ENCODE measurements around the gene ARFGEF2. TPM values are rescaled to one million over a fixed set of nuclear protein-coding genes. Genes with fewer than 3 reads are reported as not detected.
A peak's percentile ranks its signal among the peaks of the same experiment; 100 is the strongest.
"Not testable (repeated sequence)": the region's sequence is repeated elsewhere in the genome, so short reads cannot be mapped to it uniquely, and the experiment has no call there.

ARFGEF2 gene
- total RNA-seq (2014; rRNA removed; shearing (Covaris generic)) = 21.9 and 32.9 TPM in 2 replicates

DNA sequence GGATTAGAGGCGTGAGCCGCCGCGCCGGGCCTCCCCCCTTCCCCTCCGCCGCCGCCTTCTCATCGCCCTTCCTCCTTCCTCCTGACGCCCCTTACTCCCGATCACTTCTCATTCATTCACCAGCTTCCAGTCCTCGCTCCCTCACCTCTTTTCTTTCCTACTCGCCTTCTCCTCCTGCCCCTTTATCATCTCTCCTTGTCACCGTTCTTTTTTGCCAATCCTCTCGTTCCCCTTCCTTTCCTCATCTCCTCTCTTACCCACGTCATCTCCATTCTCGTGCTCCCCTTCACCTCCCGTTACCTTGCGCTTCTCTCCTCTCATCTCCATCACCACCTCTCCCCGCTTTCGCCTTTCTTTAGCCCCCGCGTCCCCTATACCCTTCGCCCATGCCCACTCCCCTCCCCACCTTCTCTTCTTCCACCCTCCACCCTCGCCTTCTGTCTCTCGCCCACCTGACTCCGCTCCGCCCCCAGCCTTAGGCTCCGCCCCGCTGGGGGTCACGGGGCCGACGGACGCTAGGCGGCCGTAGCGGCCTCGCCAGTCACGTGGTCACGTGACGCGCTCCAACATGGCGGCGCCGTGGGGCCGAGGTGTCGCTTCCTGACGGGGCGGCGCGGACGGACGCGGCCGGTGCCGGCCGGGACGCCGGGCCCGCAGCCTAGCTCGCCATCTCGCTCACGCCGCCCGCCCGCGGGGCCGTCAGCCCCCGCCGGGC is at the start of gene ARFGEF2:
ARFGEF2 (plus strand) TSS at position 544 of the 715 bp plus-strand sequence. CDS start 179 bp downstream, outside the sequence.
- no peaks in the 10 kb centered on the region; the same call in 1 of the 2 replicates for H3K9me3 ChIP-seq (replicated peaks)
- peak; percentile 73 to 86 for DNase-seq (ENCODE audit: low read depth in 1 of 2, low spot score in 2 of 2)
- H3K4me3 ChIP-seq = peak within 1 kb of the TSS; percentile 96
- H3K4me1 ChIP-seq (replicated peaks) = peaks cover 10% of the 10 kb centered on the region
- H3K36me3 ChIP-seq = peaks cover 7% of the 10 kb centered on the region
- no peaks in the 10 kb centered on the region for H3K27me3 ChIP-seq (replicated peaks)
- peak within 1 kb of the TSS; percentile 86 for H3K27ac ChIP-seq

DNA sequence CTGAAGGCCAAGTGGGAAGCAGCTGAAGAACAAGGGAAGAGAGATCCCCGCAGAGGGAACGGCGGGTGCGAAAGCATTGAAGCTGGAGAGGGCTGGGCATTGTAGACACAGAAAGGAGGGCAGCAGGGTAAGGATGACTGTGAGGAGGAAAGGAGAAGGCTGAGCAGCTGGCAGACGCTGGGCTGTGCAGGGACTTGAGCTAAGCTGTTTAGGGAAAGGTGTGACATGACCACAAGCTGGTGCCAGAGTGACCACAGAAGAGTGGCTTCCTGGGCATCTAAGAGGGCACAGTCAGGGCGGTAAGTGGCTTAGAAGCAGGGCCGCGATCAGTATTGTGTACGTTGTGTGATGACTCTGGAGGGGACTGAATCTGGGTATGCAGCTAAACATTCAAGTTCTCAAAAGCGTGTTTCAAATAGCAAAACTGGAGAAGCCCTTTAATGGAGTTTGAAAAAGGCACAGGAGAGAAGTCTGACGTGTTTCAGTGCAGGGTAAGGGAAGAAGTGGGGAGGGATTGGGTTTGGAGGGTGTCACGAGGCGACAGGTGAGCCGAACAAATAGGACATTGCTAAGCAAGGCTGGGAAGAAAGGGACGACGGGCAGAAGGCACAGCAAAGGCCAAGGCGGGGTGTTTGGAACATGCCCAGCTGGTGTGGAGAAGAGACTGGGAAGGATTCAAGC is 46.1 kb upstream of the ARFGEF2 start:
- H3K27ac ChIP-seq = no peak overlapping the region
- peaks cover 9% of the 10 kb centered on the region for H3K4me1 ChIP-seq (replicated peaks)
- H3K27me3 ChIP-seq (replicated peaks) = no peaks in the 10 kb centered on the region
- no peak overlapping the region for H3K4me3 ChIP-seq
- no peaks in the 10 kb centered on the region for H3K36me3 ChIP-seq
- DNase-seq (ENCODE audit: low read depth in 1 of 2, low spot score in 2 of 2) = no peak
- H3K9me3 ChIP-seq (replicated peaks) = no peaks in the 10 kb centered on the region

DNA sequence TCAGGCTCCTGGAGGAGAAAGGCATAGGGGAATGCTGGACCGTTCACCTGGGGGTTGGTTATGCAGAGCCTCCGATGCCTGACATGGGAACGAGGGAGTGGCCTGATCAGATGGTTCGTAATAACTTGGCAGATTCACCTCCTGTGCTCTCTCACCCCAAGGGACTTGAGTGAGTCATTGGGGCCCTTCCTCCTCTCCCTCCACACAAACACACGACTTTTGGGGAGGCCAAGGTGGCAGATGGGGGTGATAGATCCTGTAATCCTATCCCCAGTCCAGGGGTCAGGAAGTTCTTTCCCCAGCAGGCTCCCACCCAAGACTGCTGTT is 45.6 kb upstream of the ARFGEF2 start:
- Histone ChIP-seq H3K27ac (no peak overlapping the region), H3K36me3 (no peaks in the 10 kb centered on the region), H3K4me1 (replicated peaks) (peaks cover 11% of the 10 kb centered on the region), H3K9me3 (replicated peaks) (no peaks in the 10 kb centered on the region), H3K4me3 (no peak overlapping the region), H3K27me3 (replicated peaks) (no peaks in the 10 kb centered on the region)
- DNase-seq (ENCODE audit: low read depth in 1 of 2, low spot score in 2 of 2) = no peak

DNA sequence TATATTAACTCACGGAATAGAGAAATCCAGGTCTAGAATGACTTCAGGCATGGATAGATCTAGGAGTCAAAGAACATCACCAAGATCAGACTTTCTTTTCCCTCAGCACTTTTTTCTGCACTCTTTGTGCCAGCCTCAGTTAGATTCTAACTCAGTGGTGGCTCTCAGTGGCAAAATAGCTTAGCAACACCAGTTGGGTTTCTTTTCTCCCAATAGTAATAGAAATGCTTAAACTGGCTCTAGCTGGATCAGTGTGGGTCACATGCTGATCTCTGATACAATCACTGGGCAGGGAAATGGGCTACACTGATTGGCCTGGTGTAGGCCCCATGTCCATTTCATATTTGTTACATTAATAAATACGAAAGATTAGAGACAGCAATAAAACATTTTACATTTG is 44.2 kb upstream of the ARFGEF2 start:
- Histone ChIP-seq H3K27ac (no peak overlapping the region), H3K36me3 (no peaks in the 10 kb centered on the region)

DNA sequence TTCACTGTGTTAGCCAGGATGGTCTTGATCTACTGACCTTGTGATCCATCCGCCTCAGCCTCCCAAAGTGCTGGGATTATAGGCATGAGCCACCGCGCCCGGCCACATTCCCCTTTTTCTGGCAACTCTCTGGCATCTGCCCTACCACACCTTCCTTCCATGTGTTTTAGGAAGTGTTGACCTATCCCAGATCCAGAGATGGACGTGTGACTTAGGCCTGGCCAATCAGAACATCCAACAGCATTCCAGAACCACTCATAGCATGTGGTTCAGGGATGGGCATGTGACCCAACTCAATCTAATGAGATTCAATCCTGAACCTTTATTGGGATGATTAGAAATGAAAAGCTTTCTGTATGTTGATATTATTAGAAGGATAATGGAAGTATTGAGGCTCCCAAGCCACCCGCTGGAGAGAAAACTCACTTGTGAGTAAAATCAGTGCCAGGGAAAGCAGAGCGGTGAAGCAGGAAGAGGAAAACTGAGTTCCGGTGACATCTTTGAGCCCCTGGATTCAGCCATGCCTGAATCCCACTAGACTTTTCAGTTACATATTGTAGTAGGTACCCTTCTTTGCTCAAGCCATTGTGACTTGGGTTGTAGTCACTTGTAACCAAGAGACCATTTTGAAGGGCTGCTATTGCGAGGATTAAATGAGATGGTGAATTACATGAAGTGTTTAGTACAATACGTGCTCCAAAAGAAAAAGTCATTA is 42.8 kb upstream of the ARFGEF2 start:
- H3K4me1 ChIP-seq (replicated peaks) = peaks cover 11% of the 10 kb centered on the region
- no peaks in the 10 kb centered on the region for H3K9me3 ChIP-seq (replicated peaks)
- H3K27ac ChIP-seq = no peak overlapping the region
- H3K36me3 ChIP-seq = no peaks in the 10 kb centered on the region
- H3K27me3 ChIP-seq (replicated peaks) = no peaks in the 10 kb centered on the region
- H3K4me3 ChIP-seq = no peak overlapping the region
- DNase-seq (ENCODE audit: low read depth in 1 of 2, low spot score in 2 of 2) = no peak

More for the DNA sequence above, 44.2 kb upstream of the ARFGEF2 start:
- DNase-seq (ENCODE audit: low read depth in 1 of 2, low spot score in 2 of 2) = no peak
- Histone ChIP-seq H3K27me3 (replicated peaks) (no peaks in the 10 kb centered on the region), H3K9me3 (replicated peaks) (no peaks in the 10 kb centered on the region), H3K4me1 (replicated peaks) (peaks cover 11% of the 10 kb centered on the region), H3K4me3 (no peak overlapping the region)

DNA sequence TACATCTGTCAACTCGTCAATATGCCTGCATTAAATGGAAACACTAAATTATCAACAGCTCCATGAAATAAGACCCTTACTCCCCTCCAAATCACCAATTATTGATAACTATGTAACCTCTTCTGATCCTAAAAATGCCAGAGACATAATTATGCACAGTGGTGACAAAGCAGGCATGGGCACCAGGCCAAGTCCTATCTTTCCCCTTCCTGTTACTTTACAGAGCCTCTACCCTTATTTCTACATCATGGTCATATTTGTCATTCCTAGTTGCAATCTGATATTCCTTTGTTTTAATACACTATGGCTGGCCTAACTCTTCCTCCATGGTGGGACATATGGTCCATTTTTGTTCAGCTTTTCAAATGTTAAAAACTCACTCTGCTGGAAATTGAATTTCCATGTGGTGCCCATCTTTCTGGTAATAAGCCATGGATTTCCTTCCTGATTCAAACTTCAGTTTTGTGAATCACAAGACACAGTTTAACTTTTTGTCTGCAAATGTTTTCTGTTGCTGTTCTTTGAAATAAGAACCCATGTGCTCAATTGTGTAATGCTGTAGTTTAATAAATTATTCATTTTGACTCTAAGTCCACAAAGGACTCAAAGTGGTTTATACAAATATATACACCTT is 41.8 kb upstream of the ARFGEF2 start:
- H3K4me3 ChIP-seq = no peak overlapping the region
- DNase-seq (ENCODE audit: low read depth in 1 of 2, low spot score in 2 of 2) = no peak
- no peaks in the 10 kb centered on the region for H3K9me3 ChIP-seq (replicated peaks)
- no peak overlapping the region for H3K27ac ChIP-seq
- H3K4me1 ChIP-seq (replicated peaks) = peaks cover 11% of the 10 kb centered on the region
- no peaks in the 10 kb centered on the region for H3K27me3 ChIP-seq (replicated peaks)
- no peaks in the 10 kb centered on the region for H3K36me3 ChIP-seq

DNA sequence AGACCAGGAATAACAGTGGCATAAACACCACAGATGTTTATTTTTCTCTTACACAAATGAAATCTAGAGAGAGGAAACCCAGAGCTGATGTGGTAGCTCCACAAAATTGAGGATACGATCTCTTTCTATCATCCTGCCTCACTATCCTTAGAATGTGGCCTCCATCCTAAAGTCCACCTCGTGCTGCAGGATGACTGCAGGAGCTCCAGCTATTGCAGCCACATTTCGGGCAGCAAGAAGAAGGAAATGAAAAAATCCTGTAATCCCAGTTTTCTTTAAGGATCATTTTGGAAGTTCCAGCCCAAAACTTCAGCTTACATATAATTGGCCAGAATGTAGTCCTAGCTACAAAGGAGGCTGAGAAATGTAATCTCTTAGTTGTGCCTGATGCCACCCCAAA is 41.2 kb upstream of the ARFGEF2 start:
- Histone ChIP-seq H3K36me3 (no peaks in the 10 kb centered on the region), H3K27me3 (replicated peaks) (no peaks in the 10 kb centered on the region), H3K9me3 (replicated peaks) (no peaks in the 10 kb centered on the region), H3K4me1 (replicated peaks) (peaks cover 11% of the 10 kb centered on the region), H3K4me3 (no peak overlapping the region), H3K27ac (no peak overlapping the region)
- no peak for DNase-seq (ENCODE audit: low read depth in 1 of 2, low spot score in 2 of 2)

DNA sequence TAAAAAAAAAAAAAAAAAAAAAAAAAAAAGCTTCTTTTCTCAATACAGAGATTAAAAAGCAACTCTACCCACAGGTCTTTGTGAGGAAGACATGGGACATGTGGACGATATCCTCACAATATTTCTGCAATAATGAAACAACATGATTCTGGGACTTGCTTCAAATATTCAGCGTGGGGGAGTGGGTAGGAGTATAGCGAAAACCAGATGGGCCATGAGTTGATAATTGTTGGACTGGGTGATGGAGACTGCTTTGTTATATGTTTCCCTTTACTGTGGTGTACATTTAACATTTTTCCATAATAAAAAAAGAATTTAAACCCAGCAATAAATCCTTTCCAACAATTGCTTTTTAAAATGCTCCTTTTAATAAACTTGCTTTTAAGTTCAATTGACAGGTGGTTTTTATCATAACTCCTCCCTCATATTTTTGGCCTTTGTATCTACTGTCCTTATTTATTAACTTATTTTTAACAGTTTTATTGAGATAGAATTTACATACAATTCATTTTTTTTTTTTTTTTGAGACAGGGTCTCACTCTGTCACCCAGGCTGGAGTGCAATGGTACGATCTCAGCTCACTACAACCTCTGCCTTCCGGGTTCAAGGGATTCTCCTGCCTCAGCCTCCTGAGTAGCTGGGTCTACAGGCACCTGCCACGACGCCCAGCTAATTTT is 40.4 kb upstream of the ARFGEF2 start:
- H3K4me3 ChIP-seq = no peak overlapping the region
- H3K9me3 ChIP-seq (replicated peaks) = no peaks in the 10 kb centered on the region
- no peaks in the 10 kb centered on the region for H3K27me3 ChIP-seq (replicated peaks)
- H3K36me3 ChIP-seq = no peaks in the 10 kb centered on the region
- H3K4me1 ChIP-seq (replicated peaks) = peaks cover 18% of the 10 kb centered on the region
- DNase-seq (ENCODE audit: low read depth in 1 of 2, low spot score in 2 of 2) = no peak
- no peak overlapping the region for H3K27ac ChIP-seq

DNA sequence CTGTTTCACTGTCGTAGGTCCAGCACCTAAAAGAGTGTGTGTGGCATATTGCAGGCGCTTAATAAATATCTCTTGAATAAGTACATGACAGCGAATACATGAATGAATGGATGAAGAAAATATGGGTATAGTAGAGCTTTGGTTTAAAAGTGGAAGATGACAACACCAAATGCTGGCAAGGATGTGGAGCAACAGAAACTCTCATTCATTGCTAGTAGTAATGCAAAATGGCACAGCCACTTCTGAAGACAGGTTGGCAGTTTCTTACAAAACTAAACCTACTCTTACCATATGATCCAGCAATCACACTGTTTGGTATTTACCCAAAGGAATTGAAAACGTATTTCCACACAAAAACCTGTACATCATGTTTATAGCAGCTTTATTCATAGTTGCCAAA is 36.3 kb upstream of the ARFGEF2 start:
- no peak overlapping the region for H3K4me3 ChIP-seq
- H3K27ac ChIP-seq = no peak overlapping the region
- H3K27me3 ChIP-seq (replicated peaks) = no peaks in the 10 kb centered on the region
- peaks cover 19% of the 10 kb centered on the region for H3K4me1 ChIP-seq (replicated peaks)
- H3K36me3 ChIP-seq = no peaks in the 10 kb centered on the region
- no peak for DNase-seq (ENCODE audit: low read depth in 1 of 2, low spot score in 2 of 2)
- H3K9me3 ChIP-seq (replicated peaks) = no peaks in the 10 kb centered on the region

DNA sequence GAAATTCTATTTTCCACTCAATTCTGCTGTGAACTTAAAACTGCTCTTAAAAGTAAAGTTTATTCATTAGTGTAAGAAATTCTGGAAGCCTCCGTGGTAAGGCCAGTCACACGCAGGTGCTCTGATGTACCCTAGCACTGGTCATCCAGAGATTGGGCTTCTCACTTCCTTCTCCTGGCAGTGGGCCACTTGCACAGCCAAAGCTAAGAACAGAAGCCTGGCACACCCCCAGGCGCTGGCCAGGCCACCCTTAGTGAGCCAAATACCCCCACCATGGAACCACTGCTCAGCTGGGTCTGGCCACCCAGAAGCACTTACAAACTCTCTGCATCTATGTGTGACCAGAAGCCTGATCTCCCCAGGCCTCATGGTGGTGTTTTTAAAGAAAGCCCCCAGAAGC is 35.3 kb upstream of the ARFGEF2 start:
- Histone ChIP-seq H3K9me3 (replicated peaks) (no peaks in the 10 kb centered on the region), H3K36me3 (no peaks in the 10 kb centered on the region), H3K27me3 (replicated peaks) (no peaks in the 10 kb centered on the region), H3K4me1 (replicated peaks) (peaks cover 15% of the 10 kb centered on the region), H3K27ac (no peak overlapping the region), H3K4me3 (no peak overlapping the region)
- DNase-seq (ENCODE audit: low read depth in 1 of 2, low spot score in 2 of 2) = peak in 1 of 2 experiments; percentile 18

DNA sequence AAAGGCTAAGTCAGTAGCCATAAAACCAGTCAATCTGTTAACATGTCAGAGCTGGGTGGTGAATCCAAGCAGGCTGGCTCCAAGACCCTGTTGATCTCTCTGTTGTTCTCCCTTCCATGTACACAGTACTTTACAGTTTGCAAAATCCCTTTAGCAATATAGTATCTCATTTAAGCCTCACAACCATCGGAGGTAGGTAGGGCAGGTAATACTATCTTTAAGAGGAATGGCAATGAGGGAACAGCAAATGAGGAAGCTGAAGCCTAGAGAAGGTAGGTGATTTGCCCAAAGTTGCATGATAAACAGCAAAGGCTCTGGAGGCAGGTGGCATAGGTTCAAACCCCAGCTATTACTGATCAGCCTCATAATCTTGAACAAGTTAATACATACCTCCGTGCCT is 34.7 kb upstream of the ARFGEF2 start:
- H3K4me3 ChIP-seq = no peak overlapping the region
- no peak for DNase-seq (ENCODE audit: low read depth in 1 of 2, low spot score in 2 of 2)
- H3K27me3 ChIP-seq (replicated peaks) = no peaks in the 10 kb centered on the region
- no peaks in the 10 kb centered on the region for H3K9me3 ChIP-seq (replicated peaks)
- H3K36me3 ChIP-seq = no peaks in the 10 kb centered on the region
- H3K27ac ChIP-seq = no peak overlapping the region
- peaks cover 15% of the 10 kb centered on the region for H3K4me1 ChIP-seq (replicated peaks)

DNA sequence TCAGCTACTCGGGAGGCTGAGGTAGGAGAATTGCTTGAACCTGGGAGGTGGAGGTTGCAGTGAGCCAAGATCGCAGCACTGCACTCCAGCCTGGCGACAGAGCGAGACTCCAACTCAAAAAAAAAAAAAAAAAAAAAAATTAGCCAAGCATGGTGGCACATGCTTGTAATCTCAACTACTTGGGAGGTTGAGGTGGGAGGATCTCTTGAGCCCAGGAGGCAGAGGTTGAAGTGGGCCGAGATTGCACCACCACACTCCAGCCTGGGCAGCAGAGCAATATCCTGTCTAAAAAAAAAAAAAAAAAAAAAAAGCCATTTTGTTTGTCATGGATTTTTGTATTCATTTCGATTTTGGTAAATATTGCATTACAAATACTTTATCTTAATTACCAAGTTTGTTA is 33.0 kb upstream of the ARFGEF2 start:
- H3K27ac ChIP-seq; H3K4me3 ChIP-seq; H3K9me3 ChIP-seq (replicated peaks); DNase-seq (ENCODE audit: low read depth in 1 of 2, low spot score in 2 of 2); H3K36me3 ChIP-seq; H3K27me3 ChIP-seq (replicated peaks): not testable (repeated sequence)
- H3K4me1 ChIP-seq (replicated peaks) = peaks cover 15% of the 10 kb centered on the region

DNA sequence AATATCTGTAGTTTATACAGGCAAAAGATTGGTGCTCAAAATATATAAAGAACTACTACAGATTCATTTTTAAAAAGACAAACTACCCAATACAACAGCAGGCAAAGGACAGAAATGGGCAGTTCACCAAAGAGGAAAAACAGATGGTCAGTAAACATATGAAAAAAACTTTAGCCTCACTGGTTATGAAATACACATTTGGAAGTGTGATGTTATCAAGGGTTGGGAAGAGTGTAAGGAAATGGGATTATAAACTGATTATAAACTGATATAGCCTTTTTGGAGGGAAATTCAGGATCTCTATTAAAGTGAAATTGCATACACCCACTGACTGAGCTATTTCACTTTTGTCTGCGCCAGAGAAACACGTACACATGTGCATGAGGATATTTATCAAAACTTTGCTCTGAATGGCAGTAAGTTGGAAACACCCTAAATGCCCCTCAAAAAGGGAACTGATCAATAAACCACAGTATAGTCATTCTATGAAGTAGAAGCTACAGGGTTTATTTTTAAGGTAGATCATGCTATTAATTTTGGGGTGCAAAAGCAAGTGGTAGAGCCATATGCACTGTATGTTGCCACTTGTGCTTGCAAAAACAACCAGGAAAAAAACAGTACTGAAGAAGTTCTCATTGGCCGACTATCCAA is 32.2 kb upstream of the ARFGEF2 start:
- H3K4me1 ChIP-seq (replicated peaks) = peaks cover 15% of the 10 kb centered on the region
- no peak for DNase-seq (ENCODE audit: low read depth in 1 of 2, low spot score in 2 of 2)
- no peaks in the 10 kb centered on the region for H3K27me3 ChIP-seq (replicated peaks)
- no peak overlapping the region for H3K27ac ChIP-seq
- H3K36me3 ChIP-seq = no peaks in the 10 kb centered on the region
- no peak overlapping the region for H3K4me3 ChIP-seq
- H3K9me3 ChIP-seq (replicated peaks) = peaks cover 7% of the 10 kb centered on the region; the same call in 1 of the 2 replicates

All from SJSA1 (cell line).